HFFc6 (cell line): ENCODE results near the gene CENPX. TPM values are rescaled to one million over a fixed set of nuclear protein-coding genes. Genes with fewer than 3 reads are reported as not detected.

Source experiments
- DNase-seq: peaks from one replicate; pipeline ENCODE4 v3.0.0-alpha.2; 2018
- H3K27ac Mint-ChIP-seq: 2 replicates; pipeline ENCODE4 v1.8.0; 2020; ENCODE audit warnings: mild to moderate bottlenecking, mixed read lengths
- H3K27me3 Mint-ChIP-seq: 2 replicates; pipeline ENCODE4 v1.8.0; 2021; ENCODE audit warnings: mild to moderate bottlenecking, moderate library complexity, mixed read lengths; ENCODE audit not compliant: insufficient read depth
- H3K36me3 Mint-ChIP-seq: 2 replicates; pipeline ENCODE4 v1.8.0; 2021; ENCODE audit warnings: low read depth, mixed read lengths
- H3K4me1 Mint-ChIP-seq: 2 replicates; pipeline ENCODE4 v1.8.0; 2020; ENCODE audit warnings: low read depth, mixed read lengths
- H3K4me3 Mint-ChIP-seq: 2 replicates; pipeline ENCODE4 v1.8.0; 2020; ENCODE audit warnings: mild to moderate bottlenecking, moderate library complexity, mixed read lengths
- H3K9me3 Mint-ChIP-seq: 2 replicates; pipeline ENCODE4 v1.8.0; 2020; ENCODE audit warnings: mild to moderate bottlenecking, mixed read lengths
- total RNA-seq, 6 experiments: library from RNA; stranded (reverse); fragmentation: NEBNext Ultra II Directional; extraction: Animal tissue kit (Norgen Biotek cat#: 25700); gene quantifications; 2 replicates in 1 of 6; 3 replicates in 5 of 6; pipeline ENCODE4 v1.2.3, GENCODE V29; 2021
- TF ChIP-seq, protein P1 (sequence below): fragments of 200-600 bp; sonication (generic); IDR thresholded peaks from 2 replicates; pipeline ENCODE4 v1.5.0; 2021; ENCODE audit warnings: antibody characterized with exemption, mild to moderate bottlenecking

The CENPX gene
- total RNA-seq, 6 experiments from 2014 or later, result 60.6 to 83.9 (median 73.3) TPM

DNA sequence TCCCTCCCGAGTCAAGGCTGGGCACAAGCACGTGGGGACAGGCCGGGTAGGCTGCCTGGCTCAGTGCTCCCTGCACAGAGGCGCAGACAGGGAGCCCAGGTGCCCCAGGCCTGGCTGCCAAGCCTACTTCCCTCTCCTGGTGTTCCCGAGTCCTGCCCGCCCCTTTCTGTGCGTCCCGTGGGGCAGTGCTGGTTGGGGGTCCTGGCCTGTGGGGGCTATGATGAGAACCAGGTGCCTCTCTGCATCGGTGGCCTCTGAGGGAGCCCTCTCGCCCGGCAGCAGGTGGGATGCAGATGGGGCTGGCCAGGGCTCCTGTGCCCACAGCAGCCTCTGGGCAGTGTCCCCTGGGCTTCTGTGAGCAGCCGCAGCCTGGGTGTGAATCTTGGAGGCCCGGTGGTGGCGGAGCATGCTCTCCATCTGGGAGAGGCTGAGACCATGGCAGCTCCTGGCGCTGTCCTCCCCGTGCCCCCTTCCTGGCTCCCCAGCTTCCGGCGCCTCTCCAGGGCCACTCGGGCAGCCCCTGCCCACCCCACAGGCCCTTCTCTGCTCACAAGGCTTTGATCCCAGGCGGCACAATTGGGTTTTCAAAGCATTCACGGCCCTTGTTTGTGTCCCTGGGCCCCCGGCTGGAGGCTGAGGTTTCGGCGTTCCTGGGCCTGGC lies 7.2 kb downstream of the CENPX start:
- no peak for DNase-seq
- H3K27ac Mint-ChIP-seq, result no peak overlapping the region
- TF ChIP-seq, protein P1, sequence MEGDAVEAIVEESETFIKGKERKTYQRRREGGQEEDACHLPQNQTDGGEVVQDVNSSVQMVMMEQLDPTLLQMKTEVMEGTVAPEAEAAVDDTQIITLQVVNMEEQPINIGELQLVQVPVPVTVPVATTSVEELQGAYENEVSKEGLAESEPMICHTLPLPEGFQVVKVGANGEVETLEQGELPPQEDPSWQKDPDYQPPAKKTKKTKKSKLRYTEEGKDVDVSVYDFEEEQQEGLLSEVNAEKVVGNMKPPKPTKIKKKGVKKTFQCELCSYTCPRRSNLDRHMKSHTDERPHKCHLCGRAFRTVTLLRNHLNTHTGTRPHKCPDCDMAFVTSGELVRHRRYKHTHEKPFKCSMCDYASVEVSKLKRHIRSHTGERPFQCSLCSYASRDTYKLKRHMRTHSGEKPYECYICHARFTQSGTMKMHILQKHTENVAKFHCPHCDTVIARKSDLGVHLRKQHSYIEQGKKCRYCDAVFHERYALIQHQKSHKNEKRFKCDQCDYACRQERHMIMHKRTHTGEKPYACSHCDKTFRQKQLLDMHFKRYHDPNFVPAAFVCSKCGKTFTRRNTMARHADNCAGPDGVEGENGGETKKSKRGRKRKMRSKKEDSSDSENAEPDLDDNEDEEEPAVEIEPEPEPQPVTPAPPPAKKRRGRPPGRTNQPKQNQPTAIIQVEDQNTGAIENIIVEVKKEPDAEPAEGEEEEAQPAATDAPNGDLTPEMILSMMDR, result no peak

DNA sequence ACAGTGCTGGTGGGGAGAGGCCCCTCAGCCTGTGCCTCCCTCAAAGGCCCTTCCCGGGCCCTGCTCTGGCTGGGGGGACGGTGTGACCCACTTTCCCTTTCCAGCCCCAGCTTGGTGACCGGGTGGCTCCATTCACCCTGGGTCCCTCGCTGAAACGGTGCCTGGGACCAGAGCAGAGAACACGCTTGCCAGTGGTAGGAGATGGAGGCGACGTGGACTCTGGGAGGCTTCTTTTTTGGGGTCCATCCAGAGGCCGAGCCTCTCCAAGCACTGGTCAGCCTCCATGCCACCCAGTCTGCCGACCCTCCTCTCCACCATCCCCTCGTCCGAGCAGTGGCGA lies 7.7 kb downstream of the CENPX start:
- H3K4me3 Mint-ChIP-seq, result no peak overlapping the region
- no peaks in the 10 kb centered on the region for H3K9me3 Mint-ChIP-seq
- H3K4me1 Mint-ChIP-seq, result peaks cover 6% of the 10 kb centered on the region; the same call in 1 of the 2 replicates
- H3K27me3 Mint-ChIP-seq, result no peaks in the 10 kb centered on the region
- TF ChIP-seq, protein P1, result no peak
- no peak overlapping the region for H3K27ac Mint-ChIP-seq
- H3K36me3 Mint-ChIP-seq, result no peaks in the 10 kb centered on the region
- DNase-seq, result no peak

More for the DNA sequence above, 7.2 kb downstream of the CENPX start:
- no peak overlapping the region for H3K4me3 Mint-ChIP-seq
- no peaks in the 10 kb centered on the region for H3K36me3 Mint-ChIP-seq
- H3K4me1 Mint-ChIP-seq, result peaks cover 6% of the 10 kb centered on the region; the same call in 1 of the 2 replicates
- no peaks in the 10 kb centered on the region for H3K27me3 Mint-ChIP-seq
- H3K9me3 Mint-ChIP-seq, result no peaks in the 10 kb centered on the region

DNA sequence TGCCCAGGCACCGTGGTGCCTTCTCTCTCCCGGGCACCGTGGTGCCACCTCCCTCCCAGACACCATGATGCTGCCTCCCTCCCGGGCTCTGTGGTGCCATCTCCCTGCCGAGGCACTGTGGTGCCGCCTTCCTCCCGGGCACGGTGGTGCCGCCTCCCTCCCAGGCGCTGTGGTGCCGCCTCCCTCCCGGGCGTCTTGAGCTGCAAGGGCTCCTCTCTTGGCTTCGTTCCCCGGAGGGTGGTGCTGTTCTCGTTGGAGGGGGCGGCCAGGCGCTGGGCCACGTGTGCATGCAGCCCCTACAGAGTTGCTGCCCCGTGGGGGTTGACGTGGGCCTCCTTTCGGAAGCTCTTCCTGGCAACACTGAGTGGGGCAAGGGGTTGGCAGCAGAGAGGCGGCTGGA lies 8.2 kb downstream of the CENPX start:
- Mint-ChIP-seq H3K27me3 (no peaks in the 10 kb centered on the region), H3K36me3 (no peaks in the 10 kb centered on the region), H3K4me3 (no peak overlapping the region), H3K27ac (no peak overlapping the region), H3K4me1 (peaks cover 6% of the 10 kb centered on the region; the same call in 1 of the 2 replicates), H3K9me3 (no peaks in the 10 kb centered on the region)
- TF ChIP-seq, protein P1, result no peak
- DNase-seq, result no peak

DNA sequence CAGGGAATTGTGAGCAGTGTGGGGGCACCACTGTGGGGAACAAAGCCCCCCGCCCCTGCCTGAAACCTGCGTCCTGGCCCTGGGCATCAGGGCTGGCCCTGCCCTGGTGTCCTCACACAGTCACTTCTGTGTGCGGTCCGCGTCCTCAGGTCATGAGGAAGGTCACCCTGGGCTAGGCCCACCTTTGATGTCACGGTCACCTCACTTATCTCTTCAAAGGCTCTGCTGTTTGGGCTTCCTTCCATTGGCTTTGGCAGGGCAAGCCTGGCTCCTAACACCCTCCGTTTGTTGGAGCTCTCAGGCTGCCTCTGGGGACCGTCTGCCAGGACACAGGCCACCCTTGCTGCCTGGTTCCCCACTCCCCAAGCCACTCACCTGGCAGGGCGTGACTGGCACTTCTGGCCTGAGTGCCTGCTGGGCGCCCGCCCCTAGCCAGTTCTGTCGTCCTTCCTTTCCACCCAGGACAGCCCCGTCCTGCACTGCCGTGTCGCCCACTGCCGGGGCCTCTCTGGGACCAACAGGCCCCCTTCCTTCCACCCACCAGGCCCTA lies 8.8 kb downstream of the CENPX start:
- peaks cover 6% of the 10 kb centered on the region; the same call in 1 of the 2 replicates for H3K4me1 Mint-ChIP-seq
- no peaks in the 10 kb centered on the region; the same call in 1 of the 2 replicates for H3K27me3 Mint-ChIP-seq
- no peak overlapping the region for H3K4me3 Mint-ChIP-seq
- H3K9me3 Mint-ChIP-seq, result no peaks in the 10 kb centered on the region
- TF ChIP-seq, protein P1, result no peak
- DNase-seq, result no peak
- no peaks in the 10 kb centered on the region for H3K36me3 Mint-ChIP-seq
- H3K27ac Mint-ChIP-seq, result no peak overlapping the region

DNA sequence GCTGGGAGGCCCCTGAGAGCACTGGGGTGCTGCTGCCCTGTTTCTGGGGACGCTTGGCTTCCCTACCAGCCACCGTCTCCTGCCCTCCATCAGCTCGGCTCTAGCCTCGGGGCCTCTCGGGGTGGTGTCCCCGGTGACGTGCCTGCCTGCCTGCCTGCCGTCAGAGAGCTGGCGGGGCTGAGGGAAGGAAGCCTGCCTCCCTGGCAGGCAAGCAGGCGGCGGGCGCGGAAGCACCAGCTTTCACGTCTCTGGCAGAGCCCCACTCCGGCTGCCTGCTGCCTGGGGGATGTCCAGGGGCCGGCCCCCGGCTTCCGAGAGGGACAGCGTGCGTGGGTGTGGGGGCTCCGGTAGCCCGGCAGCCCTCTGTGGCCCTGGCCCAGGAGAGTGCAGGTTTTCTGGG lies 9.3 kb downstream of the CENPX start:
- H3K27me3 Mint-ChIP-seq, result no peaks in the 10 kb centered on the region; the same call in 1 of the 2 replicates
- H3K4me3 Mint-ChIP-seq, result no peak overlapping the region
- H3K9me3 Mint-ChIP-seq, result no peaks in the 10 kb centered on the region
- H3K27ac Mint-ChIP-seq, result peak overlapping the region; percentile 72; the same call in 1 of the 2 replicates
- peak; percentile 65 for DNase-seq
- H3K36me3 Mint-ChIP-seq, result no peaks in the 10 kb centered on the region
- H3K4me1 Mint-ChIP-seq, result peaks cover 6% of the 10 kb centered on the region; the same call in 1 of the 2 replicates
- TF ChIP-seq, protein P1, result no peak
